HL-60 (cell line): ENCODE results near the gene SNX25.

ENCODE experiments used
- DNase-seq, 2 experiments: peaks; one replicate each; pipeline ENCODE4 v3.0.0-alpha.2; 2010 to 2020; ENCODE audit warnings: low read depth in 1 of 2, low spot score in 1 of 2
- H3K27ac ChIP-seq: fragments of 250-450 bp; sonication (Bioruptor Pico); replicated peaks from 2 replicates; pipeline ENCODE4 v1.5.1; 2020; ENCODE audit warnings: mild to moderate bottlenecking, moderate library complexity
- H3K27me3 ChIP-seq: fragments of 250-450 bp; sonication (Bioruptor Pico); 2 replicates; pipeline ENCODE4 v1.5.1; 2021; ENCODE audit warnings: mild to moderate bottlenecking, moderate library complexity; ENCODE audit not compliant: insufficient read depth, poor library complexity, severe bottlenecking
- H3K4me3 ChIP-seq: replicated peaks from 2 replicates; pipeline ENCODE4 v1.5.1; 2011; ENCODE audit warnings: mild to moderate bottlenecking, control low read depth, low read length; ENCODE audit not compliant: insufficient read depth
- GABPA ChIP-seq: IDR thresholded peaks from 2 replicates; pipeline ENCODE4 v1.6.1; 2012; ENCODE audit warnings: low read depth
- POLR2AphosphoS5 ChIP-seq: IDR thresholded peaks from 2 replicates; pipeline ENCODE4 v1.6.1; 2012; ENCODE audit warnings: low read depth
- SPI1 ChIP-seq: IDR thresholded peaks from 2 replicates; pipeline ENCODE4 v1.6.1; 2012; ENCODE audit warnings: low read depth, mild to moderate bottlenecking, borderline replicate concordance
- TF ChIP-seq, protein P1 (sequence below): IDR thresholded peaks from 2 replicates; pipeline ENCODE4 v1.6.1; 2012; ENCODE audit warnings: low read depth; ENCODE audit not compliant: insufficient replicate concordance
- TF ChIP-seq, protein P2 (sequence below): IDR thresholded peaks from one replicate; pipeline ENCODE4 v1.5.1; 2011; ENCODE audit warnings: low read length, control low read depth, inconsistent platforms; ENCODE audit not compliant: insufficient read depth

The SNX25 gene

DNA sequence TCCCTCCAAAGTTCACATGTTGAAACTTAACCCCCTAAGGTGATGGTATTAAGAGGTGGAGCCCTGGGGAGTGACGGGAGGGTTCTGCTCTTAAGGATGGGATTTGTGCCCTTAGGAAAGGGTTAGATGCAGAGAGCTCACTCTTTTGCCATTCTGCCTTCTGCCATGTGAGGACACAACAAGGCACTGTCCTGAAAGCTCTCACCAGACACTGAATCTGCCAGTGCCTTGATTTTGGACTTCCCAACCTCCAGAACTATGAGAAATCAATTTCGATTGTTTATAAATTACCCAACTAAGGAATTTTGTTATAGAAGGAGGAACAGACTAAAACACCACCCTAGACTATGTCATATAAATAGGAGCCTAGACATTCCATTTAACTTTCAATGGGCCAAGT, 174.7 kb downstream of the SNX25 start:
- DNase-seq = no peak
- TF ChIP-seq POLR2AphosphoS5 (no peak), GABPA (no peak), SPI1 (no peak)
- TF ChIP-seq, protein P1, sequence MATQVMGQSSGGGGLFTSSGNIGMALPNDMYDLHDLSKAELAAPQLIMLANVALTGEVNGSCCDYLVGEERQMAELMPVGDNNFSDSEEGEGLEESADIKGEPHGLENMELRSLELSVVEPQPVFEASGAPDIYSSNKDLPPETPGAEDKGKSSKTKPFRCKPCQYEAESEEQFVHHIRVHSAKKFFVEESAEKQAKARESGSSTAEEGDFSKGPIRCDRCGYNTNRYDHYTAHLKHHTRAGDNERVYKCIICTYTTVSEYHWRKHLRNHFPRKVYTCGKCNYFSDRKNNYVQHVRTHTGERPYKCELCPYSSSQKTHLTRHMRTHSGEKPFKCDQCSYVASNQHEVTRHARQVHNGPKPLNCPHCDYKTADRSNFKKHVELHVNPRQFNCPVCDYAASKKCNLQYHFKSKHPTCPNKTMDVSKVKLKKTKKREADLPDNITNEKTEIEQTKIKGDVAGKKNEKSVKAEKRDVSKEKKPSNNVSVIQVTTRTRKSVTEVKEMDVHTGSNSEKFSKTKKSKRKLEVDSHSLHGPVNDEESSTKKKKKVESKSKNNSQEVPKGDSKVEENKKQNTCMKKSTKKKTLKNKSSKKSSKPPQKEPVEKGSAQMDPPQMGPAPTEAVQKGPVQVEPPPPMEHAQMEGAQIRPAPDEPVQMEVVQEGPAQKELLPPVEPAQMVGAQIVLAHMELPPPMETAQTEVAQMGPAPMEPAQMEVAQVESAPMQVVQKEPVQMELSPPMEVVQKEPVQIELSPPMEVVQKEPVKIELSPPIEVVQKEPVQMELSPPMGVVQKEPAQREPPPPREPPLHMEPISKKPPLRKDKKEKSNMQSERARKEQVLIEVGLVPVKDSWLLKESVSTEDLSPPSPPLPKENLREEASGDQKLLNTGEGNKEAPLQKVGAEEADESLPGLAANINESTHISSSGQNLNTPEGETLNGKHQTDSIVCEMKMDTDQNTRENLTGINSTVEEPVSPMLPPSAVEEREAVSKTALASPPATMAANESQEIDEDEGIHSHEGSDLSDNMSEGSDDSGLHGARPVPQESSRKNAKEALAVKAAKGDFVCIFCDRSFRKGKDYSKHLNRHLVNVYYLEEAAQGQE = no peak
- TF ChIP-seq, protein P2, sequence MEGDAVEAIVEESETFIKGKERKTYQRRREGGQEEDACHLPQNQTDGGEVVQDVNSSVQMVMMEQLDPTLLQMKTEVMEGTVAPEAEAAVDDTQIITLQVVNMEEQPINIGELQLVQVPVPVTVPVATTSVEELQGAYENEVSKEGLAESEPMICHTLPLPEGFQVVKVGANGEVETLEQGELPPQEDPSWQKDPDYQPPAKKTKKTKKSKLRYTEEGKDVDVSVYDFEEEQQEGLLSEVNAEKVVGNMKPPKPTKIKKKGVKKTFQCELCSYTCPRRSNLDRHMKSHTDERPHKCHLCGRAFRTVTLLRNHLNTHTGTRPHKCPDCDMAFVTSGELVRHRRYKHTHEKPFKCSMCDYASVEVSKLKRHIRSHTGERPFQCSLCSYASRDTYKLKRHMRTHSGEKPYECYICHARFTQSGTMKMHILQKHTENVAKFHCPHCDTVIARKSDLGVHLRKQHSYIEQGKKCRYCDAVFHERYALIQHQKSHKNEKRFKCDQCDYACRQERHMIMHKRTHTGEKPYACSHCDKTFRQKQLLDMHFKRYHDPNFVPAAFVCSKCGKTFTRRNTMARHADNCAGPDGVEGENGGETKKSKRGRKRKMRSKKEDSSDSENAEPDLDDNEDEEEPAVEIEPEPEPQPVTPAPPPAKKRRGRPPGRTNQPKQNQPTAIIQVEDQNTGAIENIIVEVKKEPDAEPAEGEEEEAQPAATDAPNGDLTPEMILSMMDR = no peak
- H3K27me3 ChIP-seq = peaks cover 11% of the 10 kb centered on the region
- no peak overlapping the region for H3K27ac ChIP-seq
- H3K4me3 ChIP-seq = no peak overlapping the region

DNA sequence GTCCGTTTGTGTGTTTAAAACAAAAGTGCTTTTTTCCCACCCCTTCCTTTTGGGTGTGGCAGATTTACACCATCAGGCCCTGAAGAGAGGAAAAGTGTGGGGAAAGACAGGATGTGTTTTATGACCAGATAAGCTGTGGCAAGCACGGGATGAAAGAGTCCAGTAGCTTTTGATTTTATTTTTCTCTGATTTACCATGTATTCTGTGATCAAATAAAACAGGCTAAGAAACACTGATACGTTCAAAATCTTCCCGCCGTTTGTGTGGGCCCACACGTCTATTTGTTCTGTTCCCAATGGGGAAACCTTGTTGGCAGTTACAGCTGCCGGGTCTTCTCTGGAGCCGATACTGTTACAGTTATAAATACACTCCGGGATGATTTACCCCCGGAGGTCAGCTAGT, 175.5 kb downstream of the SNX25 start:
- TF ChIP-seq, protein P1 = no peak
- TF ChIP-seq, protein P2 = no peak
- TF ChIP-seq POLR2AphosphoS5 (no peak), SPI1 (no peak), GABPA (no peak)
- Histone ChIP-seq H3K27ac (no peak overlapping the region), H3K27me3 (peaks cover 11% of the 10 kb centered on the region), H3K4me3 (no peak overlapping the region)
- DNase-seq = no peak

DNA sequence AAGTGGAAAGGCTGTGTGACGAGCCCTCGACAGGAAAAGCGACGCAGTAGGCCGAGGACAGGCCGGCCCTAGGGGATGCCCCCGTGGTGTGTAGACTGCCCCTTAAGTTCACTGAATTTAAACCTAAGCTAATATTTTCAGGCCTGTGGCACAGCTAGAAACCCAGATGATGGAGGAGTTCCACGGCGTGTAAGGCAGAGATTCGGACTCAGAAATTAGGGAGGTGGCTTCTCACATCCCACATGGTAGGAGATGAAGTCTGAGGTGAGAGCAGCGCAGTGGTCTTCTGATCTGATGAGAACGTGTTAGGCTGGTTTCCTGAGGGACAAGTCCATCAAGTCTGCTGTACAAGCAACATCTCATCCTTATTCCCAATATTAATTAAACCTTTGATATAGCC, 178.6 kb downstream of the SNX25 start:
- no peak for DNase-seq
- Histone ChIP-seq H3K4me3 (no peak overlapping the region), H3K27me3 (peaks cover 11% of the 10 kb centered on the region), H3K27ac (no peak overlapping the region)
- TF ChIP-seq SPI1 (no peak), POLR2AphosphoS5 (no peak), GABPA (no peak)
- TF ChIP-seq, protein P2 = no peak
- TF ChIP-seq, protein P1 = no peak
